IMR-90 (cell line): ENCODE data around the gene GLYAT. TPM values are rescaled to one million over a fixed set of nuclear protein-coding genes. Genes with fewer than 3 reads are reported as not detected.
"Not testable (repeated sequence)": the region's sequence is repeated elsewhere in the genome, so short reads cannot be mapped to it uniquely, and the experiment has no call there.

ENCODE experiments used
- ATAC-seq: fragments of 200-7000 bp; cut with Tn5 transposase; 2 replicates; pipeline ENCODE4 v1.9.1; 2020; ENCODE audit warnings: low read depth, mild to moderate bottlenecking, moderate library complexity
- BruUV-seq: library from RNA; stranded (reverse); fragments of 400-500 nt; replicated peaks from 2 replicates; lab custom pipeline; 2021; lab: Mats Ljungman, UMichigan
- CTCF ChIA-PET: fragments of 300-600 bp; formaldehyde crosslinking; extraction: SDS; loops from one replicate; lab custom pipeline; 2021; ENCODE audit warnings: antibody characterized with exemption; lab: Yijun Ruan, JAX
- POLR2A ChIA-PET: fragments of 300-600 bp; sonication (Branson Sonifier 250); formaldehyde crosslinking; loops from one replicate; lab custom pipeline; 2022; ENCODE audit warnings: antibody characterized with exemption; ENCODE audit not compliant: unreplicated experiment; lab: Charles Lee
- DNase-seq: peaks from one replicate; pipeline ENCODE4 v3.0.0; 2013
- H2AFZ ChIP-seq: replicated peaks from 2 replicates; pipeline ENCODE3; 2013; ENCODE audit warnings: low read length, mild to moderate bottlenecking; ENCODE audit not compliant: poor library complexity
- H2AK5ac ChIP-seq: 2 replicates; pipeline ENCODE4 v1.6.1; 2013; ENCODE audit warnings: low read depth, low read length, inconsistent platforms
- H2AK9ac ChIP-seq: replicated peaks from 2 replicates; pipeline ENCODE3; 2013; ENCODE audit warnings: mild to moderate bottlenecking, low read depth, low read length, moderate library complexity; ENCODE audit not compliant: poor library complexity
- H2BK120ac ChIP-seq: 2 replicates; pipeline ENCODE4 v1.6.1; 2013; ENCODE audit warnings: low read depth, low read length, inconsistent platforms
- H2BK15ac ChIP-seq: 3 replicates; pipeline ENCODE4 v1.6.1; 2013; ENCODE audit warnings: low read depth, low read length, inconsistent platforms
- H2BK20ac ChIP-seq: 2 replicates; pipeline ENCODE4 v1.6.1; 2013; ENCODE audit warnings: low read depth, mild to moderate bottlenecking, inconsistent platforms, low read length, moderate library complexity
- H2BK5ac ChIP-seq: 2 replicates; pipeline ENCODE4 v1.6.1; 2013; ENCODE audit warnings: mild to moderate bottlenecking, low read depth, low read length, inconsistent platforms; ENCODE audit not compliant: poor library complexity, severe bottlenecking
- H3K14ac ChIP-seq: replicated peaks from 2 replicates; pipeline ENCODE4 v1.6.1; 2013; ENCODE audit warnings: low read depth, low read length, inconsistent platforms
- H3K18ac ChIP-seq: 2 replicates; pipeline ENCODE4 v1.6.1; 2013; ENCODE audit warnings: low read depth, low read length, control low read depth
- H3K23ac ChIP-seq: 2 replicates; pipeline ENCODE4 v1.6.1; 2013; ENCODE audit warnings: low read depth, low read length, inconsistent platforms
- H3K27ac ChIP-seq: 2 replicates; pipeline ENCODE4 v1.5.1; 2013; ENCODE audit warnings: mild to moderate bottlenecking, control low read depth, low read length; ENCODE audit not compliant: insufficient read depth
- H3K27me3 ChIP-seq: 2 replicates; pipeline ENCODE4 v1.6.1; 2013; ENCODE audit warnings: low read length; ENCODE audit not compliant: control insufficient read depth, insufficient read depth
- H3K36me3 ChIP-seq: 2 replicates; pipeline ENCODE4 v1.6.1; 2013; ENCODE audit warnings: low read length, mixed read lengths; ENCODE audit not compliant: control insufficient read depth, insufficient read depth
- H3K4ac ChIP-seq: 2 replicates; pipeline ENCODE4 v1.6.1; 2013; ENCODE audit warnings: low read depth, low read length, inconsistent platforms
- H3K4me1 ChIP-seq: 2 replicates; pipeline ENCODE4 v1.6.1; 2013; ENCODE audit warnings: low read length, mixed read lengths; ENCODE audit not compliant: control insufficient read depth, insufficient read depth
- H3K4me2 ChIP-seq: 2 replicates; pipeline ENCODE4 v1.6.1; 2013; ENCODE audit warnings: low read depth, mild to moderate bottlenecking, control low read depth, low read length, moderate library complexity
- H3K4me3 ChIP-seq: 2 replicates; pipeline ENCODE4 v1.5.1; 2013; ENCODE audit warnings: low read depth, mild to moderate bottlenecking, control low read depth, low read length, moderate library complexity; ENCODE audit not compliant: insufficient read depth
- H3K56ac ChIP-seq: 2 replicates; pipeline ENCODE4 v1.6.1; 2013; ENCODE audit warnings: low read length, inconsistent platforms; ENCODE audit not compliant: insufficient read depth; ENCODE audit errors: extremely low read depth
- H3K79me1 ChIP-seq, 2 experiments: 2 replicates each; pipeline ENCODE4 v1.6.1; 2013; ENCODE audit warnings: low read length in 2 of 2, inconsistent platforms in 1 of 2, low read depth in 1 of 2
- H3K9ac ChIP-seq: 2 replicates; pipeline ENCODE4 v1.6.1; 2013; ENCODE audit warnings: low read depth, low read length, control low read depth
- H3K9me1 ChIP-seq: 2 replicates; pipeline ENCODE4 v1.6.1; 2013; ENCODE audit warnings: low read length, inconsistent platforms; ENCODE audit not compliant: insufficient read depth
- H3K9me3 ChIP-seq: 2 replicates; pipeline ENCODE4 v1.6.1; 2013; ENCODE audit warnings: low read length; ENCODE audit not compliant: control insufficient read depth, insufficient read depth
- H4K20me1 ChIP-seq: 2 replicates; pipeline ENCODE4 v1.6.1; 2013; ENCODE audit warnings: low read length, inconsistent platforms; ENCODE audit not compliant: insufficient read depth
- H4K5ac ChIP-seq: 2 replicates; pipeline ENCODE4 v1.6.1; 2013; ENCODE audit warnings: mild to moderate bottlenecking, low read depth, low read length, control low read depth
- H4K8ac ChIP-seq, 2 experiments: 2 replicates each; pipeline ENCODE4 v1.6.1; 2013; ENCODE audit warnings: low read depth in 2 of 2, low read length in 2 of 2, control low read depth in 1 of 2, inconsistent platforms in 1 of 2
- H4K91ac ChIP-seq: 2 replicates; pipeline ENCODE4 v1.6.1; 2013; ENCODE audit warnings: low read depth, low read length, inconsistent platforms; ENCODE audit not compliant: insufficient read depth
- MAFK ChIP-seq: IDR thresholded peaks from 2 replicates; pipeline ENCODE4 v1.6.1; 2012; ENCODE audit warnings: low read depth, low read length, improper control_type of control experiment
- WGBS, 2 experiments: methylation state at CpG; one replicate each; pipeline versions ENCODE4 v1.1.5 to v1.1.7; 2013; ENCODE audit warnings: missing lambda C conversion rate in 2 of 2; ENCODE audit not compliant: insufficient read length in 1 of 2; ENCODE audit errors: extremely low coverage in 2 of 2; 5-methylcytosine and 5-hydroxymethylcytosine counted together
- dilution Hi-C: fragments of 300-500 bp; cut with HindIII; formaldehyde crosslinking; loops from one replicate; pipeline ENCODE4 v1.14.3; 2018; ENCODE audit warnings: low sequenced_read_pairs; ENCODE audit not compliant: unreplicated experiment
- in situ Hi-C: fragments of 300-500 bp; cut with MboI; formaldehyde crosslinking; loops from 3 replicates; pipeline ENCODE4 v1.14.3; 2019; ENCODE audit warnings: low sequenced_read_pairs, inconsistent platforms, mixed read lengths
- intact Hi-C: fragments of 100-400 bp; cut with micrococcal nuclease; formaldehyde crosslinking; loops from 2 replicates; pipeline ENCODE4 v1.10.0; 2022
- polyA plus RNA-seq, 3 experiments: library from polyadenylated mRNA; depleted of rRNA; stranded (reverse); fragments of >200 nt; gene quantifications; 2 replicates each; pipeline ENCODE4 v1.2.3, GENCODE V29; 2012; ENCODE audit warnings: low replicate concordance in 1 of 3
- total RNA-seq: library from RNA; depleted of rRNA; stranded (reverse); fragments of >200 nt; gene quantifications from 2 replicates; pipeline ENCODE4 v1.2.3, GENCODE V29; 2012

GLYAT gene
- total and polyA plus RNA-seq, 2 of the 4 experiments (the other 2 are of a cell fraction): not detected

- H3K9me3 ChIP-seq, H3K9me1 ChIP-seq, H2BK120ac ChIP-seq, H3K14ac ChIP-seq, H4K91ac ChIP-seq, H2BK5ac ChIP-seq, H3K4me1 ChIP-seq, H2AFZ ChIP-seq, H2BK15ac ChIP-seq, CTCF ChIA-PET, H4K5ac ChIP-seq, H3K56ac ChIP-seq, H2AK9ac ChIP-seq, H3K27ac ChIP-seq, H2BK20ac ChIP-seq, intact Hi-C loops, H4K8ac ChIP-seq, BruUV-seq, H3K4me2 ChIP-seq, H3K79me1 ChIP-seq, ATAC-seq, H3K4me3 ChIP-seq, H3K9ac ChIP-seq, H3K4ac ChIP-seq, dilution Hi-C loops, in situ Hi-C loops, H3K18ac ChIP-seq, H2AK5ac ChIP-seq, H3K27me3 ChIP-seq, DNase-seq, POLR2A ChIA-PET, H4K20me1 ChIP-seq, H3K36me3 ChIP-seq, H3K23ac ChIP-seq: not testable (repeated sequence)
- TF ChIP-seq MAFK: peak; percentile 25; the same call in 1 of the 2 replicates
- no CpG with 5 or more reads among the region's 3 CpGs for WGBS, 2 experiments
Observed at GRCh38 chr11:58682660-58683059, 49.1 kb downstream of the GLYAT start.

- H3K9ac ChIP-seq, H3K27ac ChIP-seq, H2BK20ac ChIP-seq, DNase-seq, POLR2A ChIA-PET, H2AK9ac ChIP-seq, H3K4me1 ChIP-seq, H4K8ac ChIP-seq, H3K9me3 ChIP-seq, H3K79me1 ChIP-seq, H3K14ac ChIP-seq, ATAC-seq, H2AFZ ChIP-seq, BruUV-seq, H3K4me3 ChIP-seq, H2BK15ac ChIP-seq, H3K18ac ChIP-seq, H2AK5ac ChIP-seq, H3K27me3 ChIP-seq, H3K4ac ChIP-seq, H4K5ac ChIP-seq, H4K20me1 ChIP-seq, CTCF ChIA-PET, H4K91ac ChIP-seq, H3K23ac ChIP-seq, H2BK5ac ChIP-seq, H3K9me1 ChIP-seq, H3K4me2 ChIP-seq, H2BK120ac ChIP-seq, H3K56ac ChIP-seq, H3K36me3 ChIP-seq, dilution Hi-C loops: not testable (repeated sequence)
- intact Hi-C loops: loop anchor here (5.0 kb wide), 2 partner anchors 110 to 480 kb away; no protein-coding TSS in a partner anchor
- no CpG with 5 or more reads among the region's 1 CpG for WGBS, 2 experiments
- in situ Hi-C loops: loop anchor here (5.0 kb wide), 1 partner anchor 105 kb away; no protein-coding TSS in a partner anchor
Observed at GRCh38 chr11:58677536-58677935, 54.2 kb downstream of the GLYAT start.
